IMR-90 (cell line): ENCODE measurements around the gene RAB12. TPM values are rescaled to one million over a fixed set of nuclear protein-coding genes. Genes with fewer than 3 reads are reported as not detected.

Experiments used
- ATAC-seq: fragments of 200-7000 bp; cut with Tn5 transposase; 2 replicates; pipeline ENCODE4 v1.9.1; 2020; ENCODE audit warnings: low read depth, mild to moderate bottlenecking, moderate library complexity
- BruUV-seq: library from RNA; stranded (reverse); fragments of 400-500 nt; replicated peaks from 2 replicates; lab custom pipeline; 2021; lab: Mats Ljungman, UMichigan
- CTCF ChIA-PET: fragments of 300-600 bp; formaldehyde crosslinking; extraction: SDS; loops from one replicate; lab custom pipeline; 2021; ENCODE audit warnings: antibody characterized with exemption; lab: Yijun Ruan, JAX
- POLR2A ChIA-PET: fragments of 300-600 bp; sonication (Branson Sonifier 250); formaldehyde crosslinking; loops from one replicate; lab custom pipeline; 2022; ENCODE audit warnings: antibody characterized with exemption; ENCODE audit not compliant: unreplicated experiment; lab: Charles Lee
- DNase-seq: peaks from one replicate; pipeline ENCODE4 v3.0.0; 2013
- H2AFZ ChIP-seq: replicated peaks from 2 replicates; pipeline ENCODE3; 2013; ENCODE audit warnings: low read length, mild to moderate bottlenecking; ENCODE audit not compliant: poor library complexity
- H2AK5ac ChIP-seq: 2 replicates; pipeline ENCODE4 v1.6.1; 2013; ENCODE audit warnings: low read depth, low read length, inconsistent platforms
- H2AK9ac ChIP-seq: replicated peaks from 2 replicates; pipeline ENCODE3; 2013; ENCODE audit warnings: mild to moderate bottlenecking, low read depth, low read length, moderate library complexity; ENCODE audit not compliant: poor library complexity
- H2BK120ac ChIP-seq: 2 replicates; pipeline ENCODE4 v1.6.1; 2013; ENCODE audit warnings: low read depth, low read length, inconsistent platforms
- H2BK15ac ChIP-seq: 3 replicates; pipeline ENCODE4 v1.6.1; 2013; ENCODE audit warnings: low read depth, low read length, inconsistent platforms
- H2BK20ac ChIP-seq: 2 replicates; pipeline ENCODE4 v1.6.1; 2013; ENCODE audit warnings: low read depth, mild to moderate bottlenecking, inconsistent platforms, low read length, moderate library complexity
- H2BK5ac ChIP-seq: 2 replicates; pipeline ENCODE4 v1.6.1; 2013; ENCODE audit warnings: mild to moderate bottlenecking, low read depth, low read length, inconsistent platforms; ENCODE audit not compliant: poor library complexity, severe bottlenecking
- H3K14ac ChIP-seq: replicated peaks from 2 replicates; pipeline ENCODE4 v1.6.1; 2013; ENCODE audit warnings: low read depth, low read length, inconsistent platforms
- H3K18ac ChIP-seq: 2 replicates; pipeline ENCODE4 v1.6.1; 2013; ENCODE audit warnings: low read depth, low read length, control low read depth
- H3K23ac ChIP-seq: 2 replicates; pipeline ENCODE4 v1.6.1; 2013; ENCODE audit warnings: low read depth, low read length, inconsistent platforms
- H3K27ac ChIP-seq: 2 replicates; pipeline ENCODE4 v1.5.1; 2013; ENCODE audit warnings: mild to moderate bottlenecking, control low read depth, low read length; ENCODE audit not compliant: insufficient read depth
- H3K27me3 ChIP-seq: 2 replicates; pipeline ENCODE4 v1.6.1; 2013; ENCODE audit warnings: low read length; ENCODE audit not compliant: control insufficient read depth, insufficient read depth
- H3K36me3 ChIP-seq: 2 replicates; pipeline ENCODE4 v1.6.1; 2013; ENCODE audit warnings: low read length, mixed read lengths; ENCODE audit not compliant: control insufficient read depth, insufficient read depth
- H3K4ac ChIP-seq: 2 replicates; pipeline ENCODE4 v1.6.1; 2013; ENCODE audit warnings: low read depth, low read length, inconsistent platforms
- H3K4me1 ChIP-seq: 2 replicates; pipeline ENCODE4 v1.6.1; 2013; ENCODE audit warnings: low read length, mixed read lengths; ENCODE audit not compliant: control insufficient read depth, insufficient read depth
- H3K4me2 ChIP-seq: 2 replicates; pipeline ENCODE4 v1.6.1; 2013; ENCODE audit warnings: low read depth, mild to moderate bottlenecking, control low read depth, low read length, moderate library complexity
- H3K4me3 ChIP-seq: 2 replicates; pipeline ENCODE4 v1.5.1; 2013; ENCODE audit warnings: low read depth, mild to moderate bottlenecking, control low read depth, low read length, moderate library complexity; ENCODE audit not compliant: insufficient read depth
- H3K56ac ChIP-seq: 2 replicates; pipeline ENCODE4 v1.6.1; 2013; ENCODE audit warnings: low read length, inconsistent platforms; ENCODE audit not compliant: insufficient read depth; ENCODE audit errors: extremely low read depth
- H3K79me1 ChIP-seq, 2 experiments: 2 replicates each; pipeline ENCODE4 v1.6.1; 2013; ENCODE audit warnings: low read length in 2 of 2, inconsistent platforms in 1 of 2, low read depth in 1 of 2
- H3K9ac ChIP-seq: 2 replicates; pipeline ENCODE4 v1.6.1; 2013; ENCODE audit warnings: low read depth, low read length, control low read depth
- H3K9me1 ChIP-seq: 2 replicates; pipeline ENCODE4 v1.6.1; 2013; ENCODE audit warnings: low read length, inconsistent platforms; ENCODE audit not compliant: insufficient read depth
- H3K9me3 ChIP-seq: 2 replicates; pipeline ENCODE4 v1.6.1; 2013; ENCODE audit warnings: low read length; ENCODE audit not compliant: control insufficient read depth, insufficient read depth
- H4K20me1 ChIP-seq: 2 replicates; pipeline ENCODE4 v1.6.1; 2013; ENCODE audit warnings: low read length, inconsistent platforms; ENCODE audit not compliant: insufficient read depth
- H4K5ac ChIP-seq: 2 replicates; pipeline ENCODE4 v1.6.1; 2013; ENCODE audit warnings: mild to moderate bottlenecking, low read depth, low read length, control low read depth
- H4K8ac ChIP-seq, 2 experiments: 2 replicates each; pipeline ENCODE4 v1.6.1; 2013; ENCODE audit warnings: low read depth in 2 of 2, low read length in 2 of 2, control low read depth in 1 of 2, inconsistent platforms in 1 of 2
- H4K91ac ChIP-seq: 2 replicates; pipeline ENCODE4 v1.6.1; 2013; ENCODE audit warnings: low read depth, low read length, inconsistent platforms; ENCODE audit not compliant: insufficient read depth
- RFX5 ChIP-seq: IDR thresholded peaks from 2 replicates; pipeline ENCODE4 v1.8.0; 2012; ENCODE audit warnings: low read depth, mild to moderate bottlenecking, low read length, moderate library complexity
- WGBS, 2 experiments: methylation state at CpG; one replicate each; pipeline versions ENCODE4 v1.1.5 to v1.1.7; 2013; ENCODE audit warnings: missing lambda C conversion rate in 2 of 2; ENCODE audit not compliant: insufficient read length in 1 of 2; ENCODE audit errors: extremely low coverage in 2 of 2; 5-methylcytosine and 5-hydroxymethylcytosine counted together
- dilution Hi-C: fragments of 300-500 bp; cut with HindIII; formaldehyde crosslinking; loops from one replicate; pipeline ENCODE4 v1.14.3; 2018; ENCODE audit warnings: low sequenced_read_pairs; ENCODE audit not compliant: unreplicated experiment
- in situ Hi-C: fragments of 300-500 bp; cut with MboI; formaldehyde crosslinking; loops from 3 replicates; pipeline ENCODE4 v1.14.3; 2019; ENCODE audit warnings: low sequenced_read_pairs, inconsistent platforms, mixed read lengths
- intact Hi-C: fragments of 100-400 bp; cut with micrococcal nuclease; formaldehyde crosslinking; loops from 2 replicates; pipeline ENCODE4 v1.10.0; 2022
- polyA plus RNA-seq, 3 experiments: library from polyadenylated mRNA; depleted of rRNA; stranded (reverse); fragments of >200 nt; gene quantifications; 2 replicates each; pipeline ENCODE4 v1.2.3, GENCODE V29; 2012; ENCODE audit warnings: low replicate concordance in 1 of 3
- total RNA-seq: library from RNA; depleted of rRNA; stranded (reverse); fragments of >200 nt; gene quantifications from 2 replicates; pipeline ENCODE4 v1.2.3, GENCODE V29; 2012
- TF ChIP-seq, protein P1 (sequence below): conservative IDR thresholded peaks from 2 replicates; pipeline ENCODE4 v1.5.1; 2012; ENCODE audit warnings: mild to moderate bottlenecking, low read depth, low read length, improper control_type of control experiment

Gene RAB12
- total and polyA plus RNA-seq, 2 of the 4 experiments (the other 2 are of a cell fraction) = 14.9 to 19.2 TPM

GRCh38 chr18:8685914-8686216, 76.6 kb downstream of the RAB12 start:
- Histone ChIP-seq H4K20me1 (no peaks in the 10 kb centered on the region), H2BK15ac (no peak overlapping the region), H3K9me3 (no peaks in the 10 kb centered on the region), H3K18ac (no peak overlapping the region), H2BK120ac (no peak overlapping the region), H2BK20ac (no peak overlapping the region), H3K4me2 (no peak overlapping the region), H2BK5ac (no peak overlapping the region), H2AK5ac (no peak overlapping the region), H4K91ac (no peak overlapping the region), H4K5ac (no peak overlapping the region), H3K36me3 (no peaks in the 10 kb centered on the region), H2AFZ (no peak overlapping the region), H3K23ac (no peak overlapping the region), H3K9ac (no peak overlapping the region), H3K4me1 (peaks cover 9% of the 10 kb centered on the region), H3K4me3 (no peak overlapping the region), H3K56ac (no peak overlapping the region), H2AK9ac (no peak overlapping the region), H3K79me1 (no peaks in the 10 kb centered on the region), H4K8ac (no peak overlapping the region), H3K4ac (no peak overlapping the region), H3K27me3 (no peaks in the 10 kb centered on the region), H3K9me1 (peaks cover 8% of the 10 kb centered on the region; the same call in 1 of the 2 replicates), H3K27ac (no peak overlapping the region), H3K14ac (no peak overlapping the region)
- TF ChIP-seq RFX5 = no peak
- TF ChIP-seq, protein P1, sequence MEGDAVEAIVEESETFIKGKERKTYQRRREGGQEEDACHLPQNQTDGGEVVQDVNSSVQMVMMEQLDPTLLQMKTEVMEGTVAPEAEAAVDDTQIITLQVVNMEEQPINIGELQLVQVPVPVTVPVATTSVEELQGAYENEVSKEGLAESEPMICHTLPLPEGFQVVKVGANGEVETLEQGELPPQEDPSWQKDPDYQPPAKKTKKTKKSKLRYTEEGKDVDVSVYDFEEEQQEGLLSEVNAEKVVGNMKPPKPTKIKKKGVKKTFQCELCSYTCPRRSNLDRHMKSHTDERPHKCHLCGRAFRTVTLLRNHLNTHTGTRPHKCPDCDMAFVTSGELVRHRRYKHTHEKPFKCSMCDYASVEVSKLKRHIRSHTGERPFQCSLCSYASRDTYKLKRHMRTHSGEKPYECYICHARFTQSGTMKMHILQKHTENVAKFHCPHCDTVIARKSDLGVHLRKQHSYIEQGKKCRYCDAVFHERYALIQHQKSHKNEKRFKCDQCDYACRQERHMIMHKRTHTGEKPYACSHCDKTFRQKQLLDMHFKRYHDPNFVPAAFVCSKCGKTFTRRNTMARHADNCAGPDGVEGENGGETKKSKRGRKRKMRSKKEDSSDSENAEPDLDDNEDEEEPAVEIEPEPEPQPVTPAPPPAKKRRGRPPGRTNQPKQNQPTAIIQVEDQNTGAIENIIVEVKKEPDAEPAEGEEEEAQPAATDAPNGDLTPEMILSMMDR = no peak
- dilution Hi-C loops = loop anchor here (25.0 kb wide), 1 partner anchor 301 kb away; no protein-coding TSS in a partner anchor
- intact Hi-C loops = no loop called here
- ChIA-PET POLR2A (no interaction called here), CTCF (no interaction called here)
- no TSS peak for BruUV-seq
- DNase-seq = no peak
- no peak for ATAC-seq
- in situ Hi-C loops = no loop called here
- 93% methylated on average over 3 of the region's 8 CpGs; no CpG with 5 or more reads in 1 of the 2 experiments for whole genome bisulfite sequencing, 2 experiments
